Right cardiac atrium (tissue), 5 donors: ENCODE results near the gene RNU1-3. TPM values are rescaled to one million over a fixed set of nuclear protein-coding genes. Genes with fewer than 3 reads are reported as not detected.
"Not testable (repeated sequence)": the region's sequence is repeated elsewhere in the genome, so short reads cannot be mapped to it uniquely, and the experiment has no call there.

Experiments
- ATAC-seq, 2 donors: fragments of 200-7000 bp; cut with Tn5 transposase; one replicate each; pipeline versions ENCODE4 v1.8.0 to v1.9.1; 2020; ENCODE audit warnings: moderate library complexity in 2 of 2, mild to moderate bottlenecking in 1 of 2
- DNase-seq, 3 donors: peaks; one replicate each; pipeline ENCODE4 v3.0.0-alpha.2; 2020
- H3K27ac ChIP-seq: one replicate; pipeline ENCODE4 v1.5.1; 2013; ENCODE audit warnings: mild to moderate bottlenecking, low read length, control low read depth, moderate library complexity
- H3K27me3 ChIP-seq: one replicate; pipeline ENCODE4 v1.6.1; 2013; ENCODE audit not compliant: control insufficient read depth, insufficient read depth
- H3K4me1 ChIP-seq: one replicate; pipeline ENCODE4 v1.6.1; 2013; ENCODE audit warnings: low read length; ENCODE audit not compliant: control insufficient read depth, insufficient read depth
- H3K4me3 ChIP-seq: one replicate; pipeline ENCODE4 v1.5.1; 2013; ENCODE audit warnings: low read length, control low read depth
- H3K9me3 ChIP-seq: one replicate; pipeline ENCODE4 v1.6.1; 2013; ENCODE audit warnings: low read length; ENCODE audit not compliant: control insufficient read depth
- WGBS: extraction: QIAGEN DNeasy Blood & Tissue Kit; methylation state at CpG from one replicate; pipeline ENCODE4 v1.1.7; 2013; 5-methylcytosine and 5-hydroxymethylcytosine counted together
- intact Hi-C, 4 donors: fragments of 100-400 bp; cut with DNase I; formaldehyde crosslinking; loops; one replicate each; pipeline versions ENCODE4 v1.11.0 to v1.14.0; 2022 to 2023
- polyA plus RNA-seq: library from polyadenylated mRNA; stranded (reverse); fragments of 200-250 nt; gene quantifications from one replicate; pipeline ENCODE4 v1.2.3, GENCODE V29; 2013
- total RNA-seq, 4 donors: library from RNA; stranded (reverse); fragmentation: NEBNext Ultra II Directional; extraction: Animal tissue kit (Norgen Biotek cat#: 25700); gene quantifications; one replicate each; pipeline ENCODE4 v1.2.1, GENCODE V29; 2021
- donor health status: healthy with polysubstance abuse.
- donor health status: DM: no; HTN: yes; CAD: no.
- donor health status: DM: no; HTN: no; CAD: no.
- donor health status: DM: no; HTN: yes; CAD: no; lungs with severe emphysema.
- donor health status: DM: yes; HTN: yes; CAD: no.

Gene RNU1-3
- total and polyA plus RNA-seq, 5 donors: 3,675 to 8,578 (median 7,073) TPM; not detected in 1

DNA sequence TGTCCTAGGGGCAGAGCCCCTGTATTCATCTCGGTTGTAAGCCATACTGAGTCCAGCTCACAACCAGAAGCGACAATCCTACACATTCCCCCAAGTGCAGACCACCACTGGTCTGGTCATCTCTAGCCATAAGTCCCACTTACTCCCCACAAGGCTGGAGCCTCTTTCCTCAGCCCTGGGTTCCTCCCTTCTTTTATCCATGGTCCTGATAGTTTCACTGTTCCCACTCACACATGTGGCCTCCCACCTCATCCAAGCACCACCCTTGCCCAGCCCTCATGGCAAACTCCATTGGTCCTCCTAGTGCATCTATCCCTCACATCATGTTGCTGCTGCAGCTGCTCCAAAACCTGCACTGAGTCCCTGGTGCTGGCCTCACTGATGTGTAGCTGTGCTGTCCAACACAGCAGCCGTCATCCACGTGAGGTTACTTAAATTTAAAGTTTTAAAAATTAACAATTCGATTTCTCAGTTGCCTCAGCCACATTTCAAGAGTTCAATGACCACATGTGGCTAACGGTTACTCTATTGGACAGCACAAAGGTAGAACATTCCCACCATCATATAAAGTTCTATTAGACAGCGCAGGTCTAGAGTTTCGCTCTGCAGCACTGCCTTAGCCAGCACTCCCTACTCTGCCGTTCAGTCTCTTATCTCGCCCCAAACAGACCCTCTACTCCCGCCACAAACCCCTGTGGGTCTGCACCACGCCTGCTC is 23.1 kb downstream of the RNU1-3 start:
- WGBS: 27% methylated on average over 12 of the region's 12 CpGs
- H3K27ac ChIP-seq, intact Hi-C loops, H3K4me1 ChIP-seq, ATAC-seq, H3K9me3 ChIP-seq, H3K27me3 ChIP-seq: not testable (repeated sequence)
- H3K4me3 ChIP-seq: peak overlapping the region; percentile 52
- DNase-seq: peak; percentile 12 to 43 (median 35)

- H3K4me1 ChIP-seq, H3K9me3 ChIP-seq, ATAC-seq, H3K27ac ChIP-seq, intact Hi-C loops, H3K4me3 ChIP-seq, H3K27me3 ChIP-seq: not testable (repeated sequence)
- WGBS: 87% methylated on average over 4 of the region's 4 CpGs
- DNase-seq: peak; percentile 20 to 59 (median 54)
These were observed 23.7 kb downstream of the RNU1-3 start for GRCh38 chr1:16643001-16643411.

DNA sequence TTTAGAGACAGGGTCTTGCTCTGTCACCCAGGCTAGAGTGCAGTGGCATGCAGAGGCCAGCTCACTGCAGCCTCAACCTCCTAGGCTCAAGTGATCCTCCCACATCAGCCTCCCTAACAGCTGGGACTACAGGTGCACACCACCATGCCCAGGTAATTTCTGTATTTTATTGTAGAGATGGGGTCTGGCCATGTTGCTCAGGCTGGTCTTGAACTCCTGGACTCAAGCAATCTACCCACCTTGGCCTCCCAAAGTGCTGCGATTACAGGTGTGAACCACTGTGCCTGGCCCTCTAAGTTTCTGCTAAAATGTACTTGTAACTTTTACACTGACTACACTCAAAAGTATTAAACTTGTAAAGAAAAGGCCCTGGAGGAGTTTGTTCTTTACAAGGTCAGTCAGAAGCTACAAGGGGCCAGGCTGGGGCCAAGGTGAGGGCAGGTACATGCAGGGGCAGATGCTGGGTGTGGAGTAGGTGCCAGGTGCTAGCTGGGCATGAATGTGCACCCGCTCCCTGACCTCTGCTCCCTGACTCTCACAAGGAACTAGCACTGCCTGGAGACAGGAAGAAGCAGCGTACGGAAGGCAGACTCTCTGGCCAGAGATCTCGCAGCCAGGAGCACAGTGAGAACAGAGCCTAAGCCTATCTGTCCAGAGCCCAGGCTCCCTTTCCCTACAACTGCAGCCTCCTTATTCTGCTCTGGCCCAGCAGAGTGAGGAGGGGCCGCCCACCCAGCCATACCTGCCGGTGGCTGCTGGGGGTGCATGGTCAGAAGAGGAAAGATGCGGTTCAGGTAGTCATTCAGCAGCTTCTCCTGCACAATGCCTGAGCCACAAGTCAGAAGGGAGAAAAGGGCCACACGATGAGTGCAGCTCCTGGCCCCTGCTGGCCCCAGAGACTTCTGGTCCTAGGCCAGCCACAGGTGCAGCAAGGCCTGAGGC is 24.5 kb downstream of the RNU1-3 start:
- WGBS: 78% methylated on average over 9 of the region's 9 CpGs
- DNase-seq: peak; percentile 9 to 50 (median 46)
- H3K9me3 ChIP-seq, H3K4me1 ChIP-seq, intact Hi-C loops, H3K27ac ChIP-seq, H3K27me3 ChIP-seq, ATAC-seq, H3K4me3 ChIP-seq: not testable (repeated sequence)

DNA sequence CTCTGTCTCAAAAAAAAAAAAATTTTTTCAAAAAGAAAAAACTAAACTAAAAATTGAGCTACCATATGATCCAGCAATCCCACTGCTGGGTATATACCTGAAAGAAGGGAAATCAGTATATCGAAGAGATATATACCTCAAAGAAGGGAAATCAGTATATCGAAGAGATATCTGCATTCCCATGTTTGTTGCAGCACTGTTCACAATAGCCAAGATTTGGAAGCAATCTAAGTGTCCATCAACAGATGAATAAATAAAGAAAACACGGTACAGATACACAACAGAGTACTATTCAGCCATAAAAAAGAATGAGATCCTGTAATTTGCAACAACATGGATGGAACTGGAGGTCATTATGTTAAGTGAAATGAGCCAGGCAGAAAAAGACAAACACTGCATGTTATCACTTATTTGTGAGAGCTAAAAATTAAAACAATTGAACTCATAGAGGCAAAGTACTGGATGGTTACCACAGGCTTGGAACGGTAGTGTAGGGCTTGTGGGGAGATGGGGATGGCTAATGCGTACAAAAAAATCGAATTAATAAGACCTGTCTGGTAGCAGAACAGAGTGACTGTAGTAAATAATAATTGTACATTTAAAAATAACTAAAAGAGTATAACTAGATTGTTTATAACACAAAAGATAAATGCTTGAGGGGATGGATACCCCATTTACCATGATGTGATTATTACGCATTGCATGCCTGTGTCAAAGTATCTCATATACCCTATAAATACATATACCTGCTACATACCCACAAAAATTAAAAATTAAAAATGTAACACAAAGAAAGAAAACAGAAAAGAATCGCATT is 25.4 kb downstream of the RNU1-3 start:
- intact Hi-C loops, H3K4me1 ChIP-seq, H3K9me3 ChIP-seq, H3K27me3 ChIP-seq, H3K27ac ChIP-seq, H3K4me3 ChIP-seq, ATAC-seq: not testable (repeated sequence)
- DNase-seq: peak in 1 of 3 donors; percentile 3
- WGBS: 94% methylated on average over 8 of the region's 8 CpGs

DNA sequence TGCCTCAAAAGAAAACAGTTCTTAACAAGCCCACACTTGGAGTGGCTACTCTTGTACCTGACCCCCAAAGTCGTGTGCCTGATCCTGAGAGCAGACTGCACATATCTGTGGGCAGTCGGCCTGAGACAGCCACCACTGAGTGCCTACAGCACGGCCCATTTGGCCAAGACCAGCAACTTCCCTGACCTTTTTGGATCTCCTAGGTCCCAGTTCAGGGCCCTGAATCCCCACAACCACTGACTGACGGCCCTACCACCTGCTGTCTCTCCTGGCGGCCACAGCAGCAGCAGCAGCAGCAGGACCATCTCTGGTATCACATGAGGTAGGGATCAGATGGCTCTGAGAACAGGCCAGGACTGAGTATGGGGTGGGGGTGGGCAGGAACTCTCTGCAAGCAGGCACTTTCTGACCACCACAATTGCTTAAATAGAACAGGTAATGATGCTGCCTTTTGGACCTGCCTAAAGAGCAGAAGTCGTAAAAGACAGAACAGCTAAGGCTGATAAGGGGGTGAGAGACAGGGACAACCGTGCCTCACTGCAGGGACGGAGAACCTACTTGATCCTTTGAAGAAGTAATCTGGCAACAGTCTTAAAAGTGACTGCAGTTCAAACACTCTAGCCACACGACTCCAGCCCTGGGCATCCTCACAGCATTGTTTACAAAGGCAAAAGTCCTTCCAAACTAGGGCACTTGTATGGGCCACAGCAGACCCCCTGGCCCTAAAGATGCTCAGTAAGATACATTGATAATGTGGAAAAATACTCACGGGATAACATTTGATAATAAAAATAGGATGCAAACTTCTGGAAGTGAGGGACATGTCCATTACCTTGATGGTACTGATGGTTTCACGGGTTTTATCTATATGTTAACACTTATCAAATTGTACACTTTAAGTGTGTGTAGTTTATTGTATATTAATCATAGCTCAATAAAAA is 27.4 kb downstream of the RNU1-3 start:
- H3K9me3 ChIP-seq, ATAC-seq, intact Hi-C loops, H3K4me1 ChIP-seq, H3K27ac ChIP-seq, H3K27me3 ChIP-seq, H3K4me3 ChIP-seq: not testable (repeated sequence)
- peak in 2 of 3 donors; percentile 6 to 18 for DNase-seq
- WGBS: 66% methylated on average over 11 of the region's 11 CpGs

- H3K27ac ChIP-seq, H3K27me3 ChIP-seq, H3K9me3 ChIP-seq, H3K4me1 ChIP-seq, intact Hi-C loops, H3K4me3 ChIP-seq: not testable (repeated sequence)
- DNase-seq (peak in 2 of 3 donors; percentile 7 to 21), ATAC-seq (peak; percentile 9 to 14)
- WGBS: 91% methylated on average over 6 of the region's 6 CpGs
These were observed 28.6 kb downstream of the RNU1-3 start for GRCh38 chr1:16637941-16638778.

GRCh38 chr1:16636551-16637195 is 30.1 kb downstream of the RNU1-3 start:
- peak; percentile 7 to 50 (median 25) for DNase-seq
- H3K27me3 ChIP-seq, H3K9me3 ChIP-seq, intact Hi-C loops, ATAC-seq, H3K4me3 ChIP-seq, H3K27ac ChIP-seq, H3K4me1 ChIP-seq: not testable (repeated sequence)
- 90% methylated on average over 10 of the region's 10 CpGs for WGBS

DNA sequence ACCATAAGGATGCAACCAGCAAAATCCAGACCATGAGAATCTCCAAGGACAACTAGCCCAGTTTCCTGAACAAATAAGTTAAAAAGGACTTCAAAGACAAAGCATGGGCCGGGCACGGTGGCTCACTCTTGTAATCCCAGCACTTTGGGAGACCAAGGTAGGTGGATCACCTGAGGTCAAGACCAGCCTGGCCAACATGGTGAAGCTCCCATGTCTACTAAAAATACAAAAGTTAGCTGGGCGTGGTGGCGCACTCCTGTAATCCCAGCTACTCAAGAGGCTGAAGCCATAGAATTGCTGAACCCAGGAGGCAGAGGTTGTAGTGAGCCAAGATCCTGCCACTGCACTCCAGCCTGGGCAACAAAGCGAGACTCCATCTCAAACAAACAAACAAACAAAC is 30.8 kb downstream of the RNU1-3 start:
- 97% methylated on average over 5 of the region's 5 CpGs for WGBS
- H3K27ac ChIP-seq, intact Hi-C loops, H3K9me3 ChIP-seq, H3K4me1 ChIP-seq, H3K27me3 ChIP-seq, ATAC-seq, H3K4me3 ChIP-seq: not testable (repeated sequence)
- peak; percentile 6 to 48 (median 32) for DNase-seq
